NCI-H226 (cell line): ENCODE results near the gene ANKRD52.
"Not testable (repeated sequence)": the region's sequence is repeated elsewhere in the genome, so short reads cannot be mapped to it uniquely, and the experiment has no call there.

Experiments used
- DNase-seq: peaks from one replicate; pipeline ENCODE4 v3.0.0-alpha.2; 2015

The ANKRD52 gene

DNA sequence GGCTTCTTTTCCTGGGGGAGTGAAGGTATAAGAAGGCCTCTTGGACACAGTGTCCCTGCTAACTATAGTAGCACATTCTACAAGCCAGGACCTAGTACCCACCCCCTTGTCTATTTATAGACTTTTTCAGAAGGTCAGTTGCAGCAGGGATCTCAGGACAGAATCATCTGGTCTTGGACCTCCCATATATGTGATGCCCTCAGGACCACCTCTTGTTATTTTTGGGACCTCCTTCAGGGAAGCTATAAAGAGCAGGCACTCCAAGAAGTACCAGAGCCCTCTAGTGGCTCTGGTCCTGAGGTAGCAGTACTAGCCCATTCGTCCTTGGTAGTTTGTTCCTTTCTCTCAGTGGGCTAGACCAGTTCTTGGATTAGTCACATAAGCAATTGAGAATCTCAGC lies 12.8 kb upstream of the ANKRD52 start:
- DNase-seq: peak; percentile 29

DNA sequence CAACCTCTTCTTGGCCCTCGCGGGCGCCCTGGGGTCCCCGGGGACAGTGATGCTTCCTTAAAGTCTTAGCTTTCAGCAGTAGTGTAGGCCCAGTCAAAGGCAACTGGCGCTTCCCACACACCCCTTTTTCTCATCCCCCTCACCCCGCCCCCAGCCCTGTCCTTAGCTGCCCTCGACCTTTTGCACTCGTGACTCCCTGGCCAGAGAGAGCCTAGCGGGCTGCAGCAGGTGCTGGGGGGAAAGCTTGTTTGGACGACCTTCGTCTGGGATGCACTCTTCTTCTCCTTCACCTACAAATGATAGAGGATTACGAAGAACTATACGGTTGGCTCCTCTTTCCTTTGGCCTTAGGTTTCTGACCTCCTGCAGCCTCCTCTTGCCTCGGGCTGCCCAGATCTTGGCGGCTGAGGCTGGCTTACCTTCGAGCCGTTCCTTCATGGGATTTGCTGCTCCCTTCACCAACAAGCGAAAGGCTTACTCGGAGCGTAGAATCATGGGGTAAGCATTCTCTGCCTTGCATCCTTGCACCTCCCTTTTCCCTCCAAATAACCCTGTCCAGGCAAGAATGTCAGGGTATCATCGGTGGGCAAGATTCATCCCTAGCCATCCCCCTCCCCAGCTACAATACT lies 9.4 kb upstream of the ANKRD52 start:
- no peak for DNase-seq

DNA sequence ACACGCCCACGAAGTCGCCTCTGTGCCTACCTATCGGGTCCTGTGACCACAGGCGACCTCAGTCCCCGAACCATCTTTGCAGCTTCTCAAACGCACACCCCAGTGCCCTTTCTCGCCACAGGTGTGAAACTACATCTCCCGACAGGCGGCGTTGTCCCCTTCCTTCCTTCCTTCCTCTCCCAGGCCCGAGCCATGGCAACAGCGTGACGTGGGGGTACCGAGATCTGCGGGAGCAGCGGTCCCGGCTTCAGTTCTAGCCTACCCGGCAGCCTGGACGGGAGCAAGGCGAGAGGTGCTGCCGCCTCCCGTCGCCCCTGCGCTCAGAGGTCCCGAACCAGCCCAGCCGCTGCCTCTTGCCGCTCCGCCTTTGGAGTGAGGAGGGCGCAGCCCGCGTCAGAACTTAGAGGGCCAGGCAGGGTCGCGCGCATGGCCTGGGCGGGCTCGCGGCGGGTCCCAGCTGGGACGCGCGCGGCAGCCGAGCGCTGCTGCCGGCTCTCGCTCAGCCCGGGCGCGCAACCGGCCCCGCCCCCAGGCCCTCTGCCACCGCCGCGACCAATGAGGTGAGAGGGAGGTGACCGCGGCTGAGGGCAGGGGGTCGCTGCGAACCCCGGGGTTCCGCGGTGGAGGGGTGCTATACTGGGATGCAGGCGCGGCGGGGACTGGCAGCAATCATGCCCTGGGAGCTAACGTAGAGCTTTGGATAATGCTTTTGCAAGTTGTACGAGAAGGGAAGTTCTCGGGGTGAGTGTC lies 8.7 kb upstream of the ANKRD52 start, which contains the start of gene COQ10A:
TSS of gene COQ10A (plus strand) at position 250 of the 750 bp plus-strand sequence. CDS start at position 427, 177 bp downstream.
- DNase-seq: peak; percentile 77

DNA sequence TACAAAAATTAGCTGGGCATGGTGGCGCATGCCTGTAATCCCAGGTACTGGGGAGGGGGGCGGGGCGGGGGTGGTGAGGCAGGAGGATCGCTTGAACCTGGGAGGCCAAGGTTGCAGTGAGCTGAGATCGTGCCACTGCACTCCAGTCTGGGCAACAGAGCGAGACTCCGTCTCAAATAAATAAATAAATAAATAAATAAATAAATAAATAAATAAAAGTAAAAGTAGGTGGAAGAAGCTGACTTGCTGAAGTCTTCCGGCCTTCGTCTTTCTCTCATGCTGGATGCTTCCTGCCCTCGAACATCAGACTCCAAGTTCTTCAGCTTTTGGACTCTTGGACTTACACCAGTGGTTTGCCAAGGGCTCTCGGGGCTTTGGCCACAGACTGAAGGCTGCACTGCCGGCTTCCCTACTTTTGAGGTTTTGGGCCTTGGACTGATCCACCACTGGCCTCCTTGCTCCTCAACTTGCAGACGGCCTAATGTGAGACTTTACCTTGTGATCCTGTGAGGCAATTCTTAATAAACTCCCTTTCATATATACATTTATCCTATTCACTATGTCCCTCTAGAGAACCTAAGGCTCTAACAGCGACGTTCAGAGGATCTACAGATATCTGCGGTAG lies 8.0 kb upstream of the ANKRD52 start:
- DNase-seq: not testable (repeated sequence)

DNA sequence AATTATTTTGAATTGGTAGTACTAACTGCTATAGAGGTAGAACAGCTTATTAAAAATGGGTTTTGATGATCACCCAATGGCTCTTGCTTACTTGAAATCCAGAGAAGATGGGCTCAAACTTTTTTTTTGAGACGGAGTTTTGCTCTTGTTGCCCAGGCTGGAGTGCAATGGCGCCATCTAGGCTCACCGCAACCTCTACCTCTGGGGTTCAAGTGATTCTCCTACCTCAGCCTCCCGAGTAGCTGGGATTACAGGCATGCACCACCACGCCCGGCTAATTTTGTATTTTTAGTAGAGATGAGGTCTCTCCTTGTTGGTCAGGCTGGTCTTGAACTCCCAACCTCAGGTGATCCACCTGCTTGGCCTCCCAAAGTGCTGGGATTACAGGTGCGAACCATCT lies 4.8 kb upstream of the ANKRD52 start:
- DNase-seq: not testable (repeated sequence)

DNA sequence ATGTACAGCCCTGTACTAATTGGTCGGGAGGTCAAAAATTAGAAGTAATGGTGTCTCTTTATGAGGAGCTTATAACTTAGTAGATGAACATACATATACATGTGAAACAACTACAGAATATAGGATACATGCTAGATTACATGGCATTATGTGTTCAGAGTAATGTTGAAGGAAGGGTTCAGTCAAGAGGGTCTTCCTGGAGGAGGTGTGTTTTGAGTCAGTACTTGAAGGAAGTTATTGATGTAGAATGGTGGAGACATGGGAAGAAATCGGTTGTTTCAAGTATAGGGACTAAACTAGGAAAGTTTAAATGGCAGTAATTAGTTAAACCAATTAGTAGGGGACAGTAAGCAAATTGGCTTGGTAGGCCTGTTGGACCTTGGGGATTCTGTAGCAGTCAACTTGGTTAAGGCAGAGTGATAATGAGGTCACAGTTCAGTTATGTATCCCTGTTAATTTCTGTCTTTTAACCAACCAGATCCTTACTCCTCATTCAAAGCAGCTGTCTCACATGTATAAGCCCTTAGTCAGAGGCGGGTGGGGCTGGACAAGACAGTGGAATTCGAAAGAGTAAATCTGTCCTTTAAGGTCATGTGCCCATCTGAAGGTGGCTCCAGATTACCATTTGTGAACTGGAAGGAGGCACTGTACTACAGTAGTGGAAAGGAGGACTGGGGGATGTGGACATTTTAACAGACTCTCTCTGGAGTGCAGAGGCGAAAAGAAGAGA lies 3.5 kb upstream of the ANKRD52 start:
- DNase-seq: peak; percentile 91

DNA sequence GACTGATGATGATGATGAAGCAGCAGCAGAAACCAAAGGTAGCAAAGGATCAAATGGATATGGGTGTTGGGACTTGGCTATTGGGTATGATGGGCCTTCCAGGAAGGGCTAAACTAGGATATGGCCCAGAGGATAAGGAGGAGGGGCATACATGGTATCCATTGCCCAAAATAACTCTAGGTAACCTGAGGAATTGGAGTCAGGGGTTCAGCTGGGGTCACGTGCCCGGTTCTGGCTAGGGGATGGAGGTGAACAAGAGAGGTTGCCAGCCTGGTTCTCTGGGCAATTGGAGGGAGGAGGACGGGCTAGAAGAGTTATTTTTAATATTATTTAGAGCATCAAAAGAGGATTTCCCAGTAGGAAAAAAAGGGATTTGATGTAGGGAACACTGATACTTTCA lies 2.7 kb upstream of the ANKRD52 start:
- DNase-seq: no peak

DNA sequence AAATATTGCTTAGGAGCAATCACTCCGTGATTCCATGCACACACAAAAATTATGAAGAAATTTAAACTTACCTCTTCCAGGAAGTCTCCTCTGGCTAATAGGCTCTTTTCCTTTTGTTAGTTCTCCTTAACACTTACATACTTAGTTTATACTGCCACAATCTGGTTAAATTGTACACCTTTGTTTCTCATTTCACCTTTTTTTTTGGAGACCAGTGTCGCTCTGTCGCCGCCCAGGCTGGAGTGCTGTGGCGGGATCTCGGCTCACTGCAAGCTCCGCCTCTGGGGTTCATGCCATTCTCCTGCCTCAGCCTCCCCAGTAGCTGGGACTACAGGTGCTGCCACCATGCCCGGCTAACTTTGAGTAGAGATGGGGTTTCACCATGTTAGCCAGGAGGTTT lies 2.2 kb upstream of the ANKRD52 start:
- no peak for DNase-seq

DNA sequence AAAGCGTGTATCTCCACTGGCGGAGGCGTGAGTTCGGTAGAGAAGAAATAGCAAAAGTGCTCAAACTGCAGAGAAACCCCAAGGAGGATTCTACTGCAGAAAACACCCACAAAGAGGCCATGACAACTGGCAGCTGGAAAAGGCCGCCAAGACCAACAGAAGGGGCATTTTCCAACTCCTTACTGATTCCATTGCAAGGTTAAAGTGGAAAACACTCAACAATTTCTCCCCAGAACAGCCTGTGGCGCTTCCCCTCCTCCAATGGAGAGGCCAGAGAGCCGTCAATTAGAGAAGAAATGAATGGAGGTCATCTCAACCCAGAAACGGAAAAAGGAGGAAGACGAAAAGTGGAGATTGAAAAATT lies 618 bp upstream of the ANKRD52 start:
- DNase-seq: no peak

DNA sequence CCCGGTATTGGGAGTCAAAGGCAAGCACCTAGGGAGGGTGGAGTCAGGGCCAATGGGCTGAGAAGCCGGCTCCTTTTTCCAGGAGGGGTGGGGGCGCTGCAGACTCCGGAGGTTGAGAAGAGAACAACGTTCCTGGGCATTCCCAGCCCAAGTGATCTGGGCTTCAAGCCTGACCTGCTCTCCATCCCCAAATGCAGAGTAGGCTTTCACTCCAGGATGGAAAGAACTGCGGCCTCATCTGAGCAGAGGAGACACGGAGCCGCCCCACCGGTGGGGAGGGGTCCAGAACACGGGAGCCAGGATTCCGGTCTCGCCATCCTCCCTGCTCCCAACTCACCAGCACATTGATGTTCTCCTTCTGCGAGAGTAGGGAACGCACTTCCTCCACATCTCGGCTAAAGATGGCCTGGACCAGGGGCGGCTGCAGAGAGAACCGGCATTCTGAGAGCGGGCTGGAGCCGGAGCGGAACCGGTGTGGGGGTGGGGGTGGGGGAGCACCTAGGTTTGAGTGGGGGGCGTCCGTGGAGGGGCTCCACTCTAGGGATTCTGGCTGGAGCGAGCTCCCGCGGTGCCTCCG lies 605 bp downstream of the ANKRD52 start:
- peak; percentile 48 for DNase-seq

DNA sequence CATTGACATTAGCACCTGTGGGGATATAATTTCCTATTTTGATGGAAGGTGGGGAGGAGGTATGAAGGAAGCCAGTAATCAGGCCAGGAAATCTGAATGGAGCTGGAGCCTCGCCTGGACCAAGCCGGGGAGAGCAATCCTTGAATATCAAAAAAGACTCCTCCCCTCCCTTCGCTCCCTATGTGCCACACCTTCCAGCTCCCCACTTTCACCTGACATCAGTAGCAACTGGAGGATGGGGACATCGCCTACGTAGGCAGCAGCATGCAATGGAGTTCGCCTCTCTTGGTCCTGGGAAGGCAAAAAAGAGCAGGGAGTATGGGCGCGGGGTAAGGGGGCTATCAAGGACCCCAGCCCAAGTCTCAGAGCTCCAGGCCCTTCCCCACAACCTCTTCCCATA lies 1.1 kb downstream of the ANKRD52 start:
- no peak for DNase-seq

DNA sequence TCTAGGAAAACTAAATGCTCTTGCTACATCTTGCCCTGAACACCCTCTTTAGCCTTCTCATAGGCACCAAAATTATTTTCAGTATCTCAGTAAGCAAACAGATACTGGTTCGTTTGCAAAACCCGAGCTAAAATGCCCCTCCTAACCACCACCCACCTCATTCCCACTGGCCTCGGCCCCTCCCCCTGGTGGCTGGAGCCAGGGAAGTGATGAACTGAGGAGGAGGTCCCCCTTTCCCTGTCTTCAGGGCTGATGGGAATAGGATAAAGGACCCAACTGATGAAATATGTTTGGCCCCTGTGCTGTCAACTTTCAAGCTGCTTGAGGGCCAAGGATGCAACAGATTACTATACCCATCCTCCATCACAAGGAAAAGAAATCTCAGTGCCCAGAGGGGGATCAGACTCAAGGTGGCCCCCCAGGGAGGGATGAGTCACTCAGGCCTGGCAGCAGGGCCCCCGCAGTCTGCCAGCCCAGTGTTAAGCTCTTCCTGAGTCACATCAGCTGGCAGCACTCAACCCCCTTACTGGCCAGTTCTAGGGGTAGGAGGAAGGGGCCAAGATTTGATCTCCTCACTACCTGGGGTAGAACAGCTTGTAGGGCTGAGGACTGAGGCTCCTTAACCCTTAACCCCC lies 1.7 kb downstream of the ANKRD52 start:
- peak; percentile 54 for DNase-seq

DNA sequence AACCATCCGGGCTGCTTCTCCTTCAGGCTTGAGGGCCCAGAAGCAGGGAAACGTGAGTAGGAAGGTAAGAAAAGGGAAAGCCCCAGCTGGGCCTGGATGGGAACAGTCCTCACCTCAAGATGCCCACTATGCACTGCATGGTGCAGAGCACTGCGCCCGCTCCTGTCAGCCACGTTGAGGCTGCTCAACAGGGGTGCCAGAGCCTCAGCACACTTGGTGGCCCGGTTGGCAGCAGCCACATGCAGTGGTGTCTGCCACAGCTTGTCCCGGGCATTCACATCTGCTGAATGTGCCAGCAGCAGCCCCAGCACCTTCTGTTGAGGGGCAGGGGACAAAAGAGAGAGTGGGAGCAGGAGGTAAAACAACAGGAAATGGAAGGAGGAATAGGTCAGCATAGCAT lies 2.5 kb downstream of the ANKRD52 start:
- no peak for DNase-seq

DNA sequence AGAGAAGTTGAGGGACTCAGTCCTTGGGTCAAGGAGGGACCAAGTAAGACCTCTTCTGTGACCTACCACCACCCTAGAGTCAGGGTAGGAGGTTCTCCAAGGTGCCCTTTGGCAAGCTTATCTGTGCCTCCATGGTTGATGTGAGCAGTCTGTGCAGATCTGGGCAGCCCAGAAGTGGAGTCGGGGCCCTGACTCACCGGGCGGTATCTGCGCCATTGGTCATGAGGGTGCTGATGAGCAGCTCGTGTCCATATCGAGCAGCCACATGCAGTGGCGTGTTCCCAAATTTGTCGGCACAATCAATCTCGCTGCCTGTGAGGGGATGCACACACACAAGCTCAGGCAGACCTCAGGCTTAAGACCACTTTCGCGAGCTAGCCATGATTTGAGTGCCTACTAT lies 5.1 kb downstream of the ANKRD52 start:
- DNase-seq: no peak

DNA sequence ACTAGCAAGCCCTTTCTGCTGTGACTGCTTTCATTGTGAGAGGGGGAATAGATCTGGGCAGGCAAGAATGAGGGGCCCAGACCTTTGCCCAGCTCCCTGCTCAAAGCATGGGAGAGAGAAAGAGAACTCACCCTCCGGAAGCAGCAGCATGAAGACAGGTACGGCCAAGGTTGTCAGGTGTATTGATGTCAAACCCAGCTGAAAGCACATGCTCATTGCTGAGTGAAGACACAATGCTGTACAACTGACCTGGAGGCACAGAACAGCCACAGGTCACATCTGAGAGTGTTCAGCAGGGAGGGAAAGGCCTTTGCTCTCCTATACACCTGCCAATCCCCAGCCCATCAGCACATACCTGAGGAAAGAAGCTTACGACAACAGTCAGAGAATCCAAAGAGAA lies 5.5 kb downstream of the ANKRD52 start:
- DNase-seq: no peak

DNA sequence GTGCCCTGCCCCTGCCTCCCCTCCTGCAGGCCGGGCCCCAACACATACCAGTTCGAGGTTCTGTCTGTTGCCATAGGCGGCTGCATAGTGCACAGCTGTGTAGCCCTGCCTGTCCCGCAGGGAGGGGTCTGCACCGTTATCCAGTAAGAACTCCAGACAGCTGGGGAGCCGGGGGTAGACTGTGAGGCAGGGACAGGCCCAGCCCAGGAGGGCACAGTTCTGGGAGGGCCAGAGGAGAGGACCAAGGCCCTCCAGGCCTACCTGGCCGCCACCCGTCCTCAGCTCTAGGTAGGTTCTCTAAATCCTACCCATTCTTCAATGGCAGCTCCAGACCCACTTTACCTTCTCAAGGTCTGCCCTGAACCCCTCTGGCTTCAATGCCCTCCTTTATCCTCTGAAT lies 9.5 kb downstream of the ANKRD52 start:
- no peak for DNase-seq

DNA sequence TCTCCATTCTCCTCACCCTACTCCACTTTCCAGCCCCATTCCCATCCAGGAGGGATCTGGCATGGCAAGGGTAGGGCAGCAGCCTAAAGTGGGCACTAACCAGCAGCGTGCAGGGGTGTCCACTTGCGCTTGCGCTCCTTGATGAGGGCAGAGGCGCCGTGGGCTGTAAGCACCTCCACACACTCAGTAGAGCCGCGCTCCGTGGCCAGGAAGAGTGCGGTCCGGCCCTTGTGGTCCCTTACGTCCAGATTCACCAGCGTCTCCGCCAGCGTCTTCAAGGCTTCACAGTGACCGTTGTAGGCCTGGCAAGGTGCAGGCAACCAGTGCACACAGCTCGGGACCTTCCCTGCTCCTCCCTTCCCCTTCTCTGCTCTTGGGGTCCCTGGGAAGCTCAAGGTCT lies 10.3 kb downstream of the ANKRD52 start:
- no peak for DNase-seq

DNA sequence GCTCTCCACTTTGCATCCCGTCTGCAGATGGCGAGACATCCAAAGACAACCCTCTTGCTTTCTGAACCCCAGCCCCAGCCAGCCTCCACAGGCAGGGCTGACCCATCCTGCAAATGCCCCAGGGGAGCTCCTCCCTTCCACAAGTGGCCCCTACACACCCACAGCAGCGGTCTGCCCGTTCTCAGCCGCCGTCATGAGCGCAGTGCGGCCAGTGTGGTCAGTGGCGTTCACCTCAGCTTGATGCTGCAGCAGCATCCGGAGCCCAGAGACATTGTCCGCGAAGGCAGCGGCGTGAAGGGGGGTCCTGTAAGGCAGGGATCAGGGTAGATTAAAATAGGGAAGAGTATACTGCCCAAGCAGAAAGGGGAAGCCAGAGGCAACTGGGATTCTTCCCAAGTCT lies 13.7 kb downstream of the ANKRD52 start:
- no peak for DNase-seq

DNA sequence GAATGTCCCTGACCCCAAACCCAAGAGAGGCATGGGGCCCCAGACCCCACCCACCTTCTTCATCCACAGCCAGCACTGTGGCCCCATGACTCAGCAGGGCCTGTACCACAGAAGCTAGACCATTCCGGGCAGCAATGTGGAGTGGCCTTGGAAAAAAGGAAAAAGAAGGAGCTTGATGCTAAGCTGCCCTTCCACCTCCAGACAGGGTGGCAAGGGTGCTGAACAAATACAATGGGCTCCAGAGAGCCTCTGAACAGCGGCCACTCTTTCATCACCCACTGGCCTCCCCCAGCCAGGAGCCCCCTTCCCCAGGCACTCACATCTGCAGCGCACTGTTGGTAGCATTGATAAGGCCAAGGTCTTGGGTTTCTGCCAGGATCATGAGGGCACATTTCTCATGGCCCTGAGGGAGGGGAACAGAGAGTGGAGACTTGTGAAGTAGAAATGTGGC lies 14.4 kb downstream of the ANKRD52 start:
- no peak for DNase-seq

DNA sequence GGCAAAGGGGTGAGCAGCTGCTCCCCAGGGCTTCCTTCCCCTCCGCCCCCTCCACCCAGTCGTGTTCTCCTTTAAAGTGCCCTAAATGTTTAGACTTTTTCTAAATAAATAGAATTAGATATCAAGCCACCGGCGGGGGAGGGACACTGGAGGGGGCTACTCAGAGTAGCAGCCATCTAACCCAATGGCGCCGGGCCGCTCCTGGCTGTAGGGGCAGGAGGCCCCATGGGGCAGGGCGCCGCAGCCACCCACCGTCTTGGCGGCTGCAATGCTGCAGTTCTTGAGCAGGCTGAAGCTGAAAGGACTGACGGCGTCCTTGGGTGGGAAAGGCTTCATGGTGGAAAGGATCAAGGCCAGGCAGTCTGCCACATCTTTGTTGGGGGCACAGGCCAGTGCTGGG lies 15.2 kb downstream of the ANKRD52 start:
- DNase-seq: no peak

DNA sequence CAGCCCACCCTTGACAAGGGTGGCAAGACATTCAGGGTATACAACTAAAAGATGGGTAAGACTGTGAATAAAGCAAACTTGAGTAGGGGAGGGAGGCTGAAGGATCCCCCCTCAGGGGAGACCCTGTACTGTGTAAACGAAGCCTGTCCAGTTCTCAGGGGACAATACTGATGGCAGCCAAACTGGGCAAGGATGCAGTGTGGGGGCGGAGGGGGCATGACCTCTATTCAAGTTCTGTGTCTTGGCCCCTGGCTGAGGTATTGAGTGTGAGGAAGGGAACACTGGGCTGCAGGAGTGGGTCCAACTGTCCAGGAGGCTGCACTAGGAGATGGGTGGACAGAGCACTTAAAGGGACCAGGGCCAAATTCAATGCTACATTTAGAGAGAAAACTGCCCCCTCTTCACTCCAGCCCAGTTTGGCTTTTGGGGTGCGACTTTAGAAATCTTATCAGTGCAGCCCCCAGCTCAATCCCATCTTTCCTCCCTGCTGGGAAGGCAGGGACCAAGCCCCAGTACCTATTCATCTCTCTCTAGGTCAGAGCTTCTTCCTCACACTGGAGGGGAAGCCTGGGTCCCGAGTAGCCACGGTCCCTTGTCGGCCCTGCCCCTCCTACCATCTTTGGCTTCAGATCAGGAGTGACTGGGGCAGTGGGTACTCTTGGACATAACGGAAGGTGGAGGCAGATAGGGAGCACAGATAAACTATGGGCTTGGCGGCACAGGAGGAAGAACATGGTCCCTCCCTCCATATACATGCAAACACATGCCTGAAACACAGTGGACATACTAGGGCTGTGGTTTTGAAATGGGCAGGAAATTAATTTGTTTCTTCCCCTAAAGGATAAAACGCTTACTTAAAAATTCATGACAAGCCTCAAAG lies 16.5 kb downstream of the ANKRD52 start:
- DNase-seq: no peak

DNA sequence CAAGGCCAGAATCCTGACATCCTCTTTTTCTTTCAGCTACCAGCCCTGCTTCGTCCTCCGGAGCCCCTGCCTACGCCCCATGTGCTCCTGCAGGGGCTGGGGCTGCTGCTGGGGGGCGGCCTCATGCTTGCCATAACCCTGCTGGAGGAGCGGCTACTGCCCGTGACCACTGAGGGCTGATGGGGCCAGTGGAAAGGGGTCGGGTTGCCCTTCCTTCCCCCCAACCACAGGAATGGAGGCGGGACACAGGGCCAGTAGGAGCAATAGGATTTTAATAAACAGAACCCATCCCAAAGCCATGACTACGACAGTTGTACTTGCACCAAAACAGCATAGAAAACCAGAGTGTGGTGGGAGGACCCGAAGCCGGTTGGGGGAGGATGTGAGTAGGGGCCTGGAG lies 20.6 kb downstream of the ANKRD52 start:
- DNase-seq: no peak
